GM23338 (cell line): Measurements from ENCODE around the gene SULT1A2.

ENCODE experiments used
- CREB1 ChIP-seq: fragments of 250-450 bp; sonication (Bioruptor Pico); IDR thresholded peaks from 2 replicates; pipeline ENCODE4 v1.5.0; 2020; ENCODE audit warnings: low read depth, mild to moderate bottlenecking, moderate library complexity
- EZH2 ChIP-seq: fragments of 200-600 bp; sonication (generic); IDR thresholded peaks from one replicate; pipeline ENCODE4 v1.8.0; 2017; ENCODE audit warnings: antibody characterized with exemption, mild to moderate bottlenecking, low read depth; ENCODE audit not compliant: unreplicated experiment
- EZH2phosphoT487 ChIP-seq: fragments of 200-600 bp; sonication (generic); IDR thresholded peaks from one replicate; pipeline ENCODE4 v1.8.1; 2018; ENCODE audit warnings: antibody characterized with exemption; ENCODE audit not compliant: unreplicated experiment
- NANOG ChIP-seq: IDR thresholded peaks from 2 replicates; pipeline ENCODE4 v1.6.1; 2016; ENCODE audit warnings: antibody characterized with exemption, borderline replicate concordance
- POLR2AphosphoS5 ChIP-seq: IDR thresholded peaks from 2 replicates; pipeline ENCODE4 v1.6.1; 2016; ENCODE audit warnings: antibody characterized with exemption, low read depth
- TF ChIP-seq, protein P1 (sequence below), 2 experiments: fragments of 200-600 bp in 1 of 2; sonication (generic) in 1 of 2; conservative IDR thresholded peaks; 2 replicates each; pipeline versions ENCODE4 v1.5.1 to v1.6.1; 2016 to 2017; ENCODE audit warnings: antibody characterized with exemption in 2 of 2, low read depth in 2 of 2, mild to moderate bottlenecking in 2 of 2, moderate library complexity in 1 of 2

DNA sequence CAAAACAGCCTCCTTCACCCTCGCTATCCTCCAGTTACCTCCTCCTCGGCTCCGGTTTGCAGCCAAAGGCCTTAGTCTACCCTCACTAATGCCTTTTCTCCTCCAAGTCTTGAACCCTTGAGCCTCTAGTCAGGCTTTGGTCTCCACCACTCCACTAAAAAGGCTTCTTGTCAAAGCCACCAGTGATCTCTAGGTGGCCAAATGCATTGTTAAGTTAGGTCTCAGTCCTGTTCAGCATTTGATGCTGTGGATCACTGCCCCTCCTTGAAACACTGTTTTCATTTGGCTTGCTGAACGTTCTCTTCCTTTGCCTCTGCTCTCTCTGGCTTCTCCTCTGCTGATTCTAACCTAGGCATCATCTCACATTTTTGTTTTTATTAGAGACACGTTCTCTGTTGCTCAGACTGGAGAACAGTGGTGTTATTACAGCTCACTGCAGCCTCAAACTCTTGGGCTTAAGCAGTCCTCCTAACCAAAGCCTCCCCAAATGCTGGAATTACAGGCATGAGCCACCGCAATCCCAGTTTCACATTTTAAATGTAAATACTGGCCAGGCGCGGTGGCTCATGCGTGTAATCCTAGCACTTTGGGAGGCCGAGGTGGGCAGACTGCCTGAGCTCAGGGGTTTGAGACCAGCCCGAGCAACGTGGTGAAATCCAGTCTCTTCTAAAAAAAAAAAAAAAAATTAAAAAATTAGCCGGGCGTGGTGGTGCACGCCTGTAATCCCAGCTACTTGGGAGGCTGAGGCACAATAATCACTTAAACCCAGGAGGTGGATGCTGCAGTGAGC is 42.0 kb downstream of the SULT1A2 start:
- TF ChIP-seq, protein P1, sequence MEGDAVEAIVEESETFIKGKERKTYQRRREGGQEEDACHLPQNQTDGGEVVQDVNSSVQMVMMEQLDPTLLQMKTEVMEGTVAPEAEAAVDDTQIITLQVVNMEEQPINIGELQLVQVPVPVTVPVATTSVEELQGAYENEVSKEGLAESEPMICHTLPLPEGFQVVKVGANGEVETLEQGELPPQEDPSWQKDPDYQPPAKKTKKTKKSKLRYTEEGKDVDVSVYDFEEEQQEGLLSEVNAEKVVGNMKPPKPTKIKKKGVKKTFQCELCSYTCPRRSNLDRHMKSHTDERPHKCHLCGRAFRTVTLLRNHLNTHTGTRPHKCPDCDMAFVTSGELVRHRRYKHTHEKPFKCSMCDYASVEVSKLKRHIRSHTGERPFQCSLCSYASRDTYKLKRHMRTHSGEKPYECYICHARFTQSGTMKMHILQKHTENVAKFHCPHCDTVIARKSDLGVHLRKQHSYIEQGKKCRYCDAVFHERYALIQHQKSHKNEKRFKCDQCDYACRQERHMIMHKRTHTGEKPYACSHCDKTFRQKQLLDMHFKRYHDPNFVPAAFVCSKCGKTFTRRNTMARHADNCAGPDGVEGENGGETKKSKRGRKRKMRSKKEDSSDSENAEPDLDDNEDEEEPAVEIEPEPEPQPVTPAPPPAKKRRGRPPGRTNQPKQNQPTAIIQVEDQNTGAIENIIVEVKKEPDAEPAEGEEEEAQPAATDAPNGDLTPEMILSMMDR (conservative IDR thresholded peaks at IDR 0.05; ENCODE audit: low read depth in 2 of 2) = no peak
- TF ChIP-seq CREB1 (CRISPR knock-in tag) (no peak), EZH2 (no peak), POLR2AphosphoS5 (no peak), EZH2phosphoT487 (no peak), NANOG (no peak)
